Fibroblast of the conjunctiva (primary cell): Measurements from ENCODE around the gene TAT.
A peak's percentile ranks its signal among the peaks of the same experiment; 100 is the strongest.

ENCODE experiments used
- DNase-seq: peaks from one replicate; pipeline ENCODE4 v3.0.0-alpha.2; 2010; ENCODE audit warnings: low read depth

Gene TAT

DNA sequence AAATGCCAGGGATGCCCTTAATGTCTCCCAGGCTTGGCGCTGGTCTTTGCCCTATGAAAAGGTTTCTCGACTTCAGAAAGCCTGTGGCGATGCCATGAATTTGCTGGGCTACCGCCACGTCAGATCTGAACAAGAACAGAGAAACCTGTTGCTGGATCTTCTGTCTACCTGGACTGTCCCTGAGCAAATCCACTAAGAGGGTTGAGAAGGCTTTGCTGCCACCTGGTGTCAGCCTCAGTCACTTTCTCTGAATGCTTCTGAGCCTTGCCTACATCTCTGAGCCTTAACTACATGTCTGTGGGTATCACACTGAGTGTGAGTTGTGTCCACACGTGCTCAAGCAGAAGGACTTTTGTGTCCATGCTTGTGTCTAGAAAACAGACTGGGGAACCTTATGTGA is 39.2 kb downstream of the TAT start:
- peak; percentile 8 for DNase-seq

DNA sequence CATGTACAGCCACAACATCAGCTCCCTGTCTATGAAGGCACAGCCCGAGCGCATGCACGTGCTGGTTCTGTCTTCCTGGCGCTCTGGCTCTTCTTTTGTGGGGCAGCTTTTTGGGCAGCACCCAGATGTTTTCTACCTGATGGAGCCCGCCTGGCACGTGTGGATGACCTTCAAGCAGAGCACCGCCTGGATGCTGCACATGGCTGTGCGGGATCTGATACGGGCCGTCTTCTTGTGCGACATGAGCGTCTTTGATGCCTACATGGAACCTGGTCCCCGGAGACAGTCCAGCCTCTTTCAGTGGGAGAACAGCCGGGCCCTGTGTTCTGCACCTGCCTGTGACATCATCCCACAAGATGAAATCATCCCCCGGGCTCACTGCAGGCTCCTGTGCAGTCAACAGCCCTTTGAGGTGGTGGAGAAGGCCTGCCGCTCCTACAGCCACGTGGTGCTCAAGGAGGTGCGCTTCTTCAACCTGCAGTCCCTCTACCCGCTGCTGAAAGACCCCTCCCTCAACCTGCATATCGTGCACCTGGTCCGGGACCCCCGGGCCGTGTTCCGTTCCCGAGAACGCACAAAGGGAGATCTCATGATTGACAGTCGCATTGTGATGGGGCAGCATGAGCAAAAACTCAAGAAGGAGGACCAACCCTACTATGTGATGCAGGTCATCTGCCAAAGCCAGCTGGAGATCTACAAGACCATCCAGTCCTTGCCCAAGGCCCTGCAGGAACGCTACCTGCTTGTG is 40.0 kb downstream of the TAT start:
- DNase-seq = no peak

DNA sequence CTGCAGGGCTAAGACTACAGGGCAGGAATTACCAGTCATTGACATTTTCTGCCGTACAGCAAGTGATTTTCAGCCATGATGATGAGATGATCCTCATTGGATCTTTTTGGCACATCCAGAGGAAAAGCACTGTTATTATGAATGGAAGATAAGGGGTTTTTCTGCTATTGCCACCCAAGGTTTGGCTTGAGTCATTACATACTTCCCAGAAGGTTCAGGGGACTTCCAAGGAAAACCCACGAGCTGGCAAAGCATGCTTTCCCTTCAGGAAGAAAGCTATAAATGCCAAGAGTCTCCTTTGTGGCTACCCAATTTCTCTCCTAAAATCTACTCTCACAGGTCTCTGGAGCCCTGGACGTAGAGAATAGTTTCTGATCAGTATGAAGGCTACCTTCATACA is 44.5 kb downstream of the TAT start:
- DNase-seq = no peak

DNA sequence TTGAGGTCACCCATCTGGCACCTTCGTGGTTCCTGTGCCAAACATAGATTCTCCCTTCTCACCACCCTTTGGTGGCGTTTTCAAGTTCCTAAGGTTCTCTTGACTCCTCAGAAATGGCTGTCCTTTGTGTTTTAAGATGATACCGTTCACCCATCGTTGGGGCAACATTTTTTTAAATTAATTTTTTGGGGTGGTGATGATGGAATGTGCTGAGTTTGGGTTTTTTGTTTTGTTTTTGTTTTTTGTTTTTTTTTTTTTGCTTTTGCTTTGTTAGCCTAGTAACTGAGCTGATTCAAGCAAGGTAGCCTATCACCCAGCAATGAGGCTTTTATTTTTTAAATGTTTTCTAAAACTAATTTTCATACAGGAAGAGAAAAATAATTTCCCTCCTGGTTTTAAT is 48.0 kb downstream of the TAT start:
- no peak for DNase-seq

DNA sequence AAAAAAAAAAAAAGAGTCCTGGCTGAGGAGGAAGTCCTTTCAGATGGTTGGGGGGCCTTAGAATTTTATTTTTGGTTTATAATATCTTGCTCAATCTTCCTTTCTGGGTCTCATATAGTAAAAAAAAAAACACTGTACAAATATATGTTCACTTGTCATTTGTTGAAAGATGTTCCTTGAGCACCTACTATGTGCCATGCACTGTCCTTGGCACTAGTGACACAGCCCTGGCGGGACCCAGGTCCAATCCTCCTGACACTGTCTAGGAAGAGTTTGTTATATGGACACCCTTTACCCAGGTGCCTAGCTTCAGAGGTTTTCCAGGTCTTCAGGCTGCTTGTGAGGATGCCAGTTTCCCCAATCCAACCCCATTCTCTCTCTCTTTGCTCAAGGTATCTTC is 48.6 kb downstream of the TAT start:
- DNase-seq = no peak

DNA sequence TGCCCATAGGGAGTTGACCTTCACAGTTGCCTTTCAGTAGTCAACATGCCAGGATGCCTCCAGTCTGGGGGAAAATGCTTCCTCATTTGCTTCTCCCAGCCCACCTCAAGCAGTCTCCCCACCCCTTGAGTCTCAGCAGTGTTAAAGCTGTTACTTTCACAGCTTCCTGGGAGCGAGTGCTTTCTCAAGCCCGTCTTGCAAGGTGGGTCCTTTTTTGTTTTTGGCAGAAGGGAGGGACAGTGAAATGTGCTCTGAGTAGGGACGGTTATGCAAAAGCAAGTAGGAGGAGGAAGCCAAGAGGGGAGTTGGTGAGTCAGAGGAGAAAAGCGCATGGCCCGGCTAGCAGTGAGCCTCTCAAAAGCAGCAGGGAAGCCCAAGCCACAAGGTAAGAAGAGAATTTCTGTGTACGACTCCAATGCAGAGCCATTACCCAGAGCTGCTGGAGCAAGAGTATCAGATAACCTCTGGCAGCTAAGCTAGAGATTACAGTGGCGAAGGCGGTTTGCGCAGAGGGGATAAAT is 50.7 kb downstream of the TAT start, which contains the start of gene CHST4:
Gene CHST4 (plus strand): TSS at position 316 of the 521 bp plus-strand sequence. CDS start 10,252 bp downstream, outside the sequence.
- DNase-seq = peak; percentile 3

DNA sequence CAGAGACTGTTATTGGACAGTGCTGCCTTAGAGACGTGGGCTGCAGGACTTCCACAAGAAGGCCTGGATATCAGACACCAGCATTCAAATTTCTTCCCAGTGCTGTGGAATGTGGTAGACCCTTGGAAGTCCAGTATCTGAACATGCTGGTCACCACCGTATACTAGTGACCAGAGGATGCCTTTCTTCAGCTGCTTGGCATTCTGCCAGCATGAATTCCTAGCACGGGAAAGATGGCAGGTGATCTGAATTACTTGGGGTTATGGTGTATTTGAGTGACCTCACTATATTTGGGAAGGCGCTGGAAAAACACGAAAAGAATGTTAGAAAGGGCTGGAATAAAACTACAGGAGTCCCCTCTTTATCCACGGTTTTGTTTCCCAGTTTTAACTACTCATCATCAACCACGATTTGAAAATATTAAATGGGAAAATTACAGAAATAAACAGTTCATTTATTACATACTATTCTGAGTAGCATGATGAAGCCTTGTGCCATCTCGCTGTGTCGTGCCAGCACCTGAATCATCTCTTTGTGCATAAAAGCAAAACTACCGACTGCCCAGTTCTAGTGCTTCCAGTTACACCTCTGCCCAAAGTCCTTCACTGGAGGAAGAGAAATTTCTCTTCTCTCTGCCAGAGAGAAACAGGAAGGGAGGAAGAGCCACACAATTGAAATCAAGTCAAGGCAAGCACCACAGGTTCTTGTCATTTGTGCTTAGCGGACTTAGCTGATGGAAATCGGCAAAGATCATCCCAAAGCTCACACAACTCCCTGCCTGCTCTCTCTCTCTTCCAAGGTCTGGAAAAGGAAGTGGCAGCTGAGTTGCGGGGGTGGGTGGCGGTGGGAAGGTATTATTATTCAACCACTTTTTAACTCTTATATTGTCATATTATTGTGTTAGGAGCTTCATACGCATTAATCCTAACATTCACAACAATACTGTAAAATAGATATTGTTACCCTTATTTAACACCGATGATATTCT is 52.0 kb downstream of the TAT start:
- DNase-seq = no peak

DNA sequence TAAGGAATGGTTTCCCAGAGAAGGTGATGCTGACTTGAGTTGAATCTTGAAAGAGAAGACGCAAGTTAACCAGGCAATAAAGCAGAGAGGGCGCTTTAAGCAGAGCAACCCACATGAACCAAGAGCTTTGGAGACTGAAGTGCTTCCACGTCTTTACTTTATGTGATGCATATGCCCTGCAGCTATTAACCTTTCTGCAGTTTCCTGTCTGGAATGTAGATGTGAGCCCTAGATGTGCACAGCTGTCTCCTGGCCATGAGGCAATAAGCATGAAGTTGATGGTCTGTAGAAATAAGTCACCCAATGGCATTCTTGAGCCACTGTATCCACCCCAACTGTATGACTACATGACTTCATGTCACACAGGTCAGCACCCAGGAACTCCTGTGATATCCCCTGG is 56.3 kb downstream of the TAT start:
- no peak for DNase-seq
